HFF-Myc (cell line): ENCODE measurements around the gene AVPI1.
"Not testable (repeated sequence)": the region's sequence is repeated elsewhere in the genome, so short reads cannot be mapped to it uniquely, and the experiment has no call there.

Experiments used
- DNase-seq: peaks from one replicate; pipeline ENCODE4 v3.0.0-alpha.2; 2011; ENCODE audit warnings: low read depth; ENCODE audit errors: extremely low read depth
- H3K4me3 ChIP-seq: replicated peaks from 2 replicates; pipeline ENCODE4 v1.5.1; 2011; ENCODE audit warnings: low read depth, mild to moderate bottlenecking, control low read depth, low read length
- CTCF ChIP-seq: IDR thresholded peaks from 2 replicates; pipeline ENCODE4 v1.5.1; 2012; ENCODE audit warnings: mild to moderate bottlenecking, low read depth, low read length, control low read depth; ENCODE audit errors: missing control alignments

The AVPI1 gene

GRCh38 chr10:97648562-97649404 lies 38.3 kb downstream of the AVPI1 start:
- no peak for TF ChIP-seq CTCF
- peak; percentile 83 for DNase-seq
- no peak overlapping the region for H3K4me3 ChIP-seq

GRCh38 chr10:97647556-97647955 lies 39.5 kb downstream of the AVPI1 start:
- TF ChIP-seq CTCF: no peak
- DNase-seq: no peak
- H3K4me3 ChIP-seq: no peak overlapping the region

GRCh38 chr10:97644936-97645335 lies 42.1 kb downstream of the AVPI1 start:
- no peak for DNase-seq
- H3K4me3 ChIP-seq: no peak overlapping the region
- no peak for TF ChIP-seq CTCF

GRCh38 chr10:97643441-97643985 lies 43.5 kb downstream of the AVPI1 start:
- no peak for TF ChIP-seq CTCF
- no peak for DNase-seq
- H3K4me3 ChIP-seq: no peak overlapping the region

- not testable (repeated sequence) for DNase-seq, H3K4me3 ChIP-seq
Observed at GRCh38 chr10:97642471-97643159, 44.4 kb downstream of the AVPI1 start.

- H3K4me3 ChIP-seq: peak overlapping the region; percentile 79
- no peak for DNase-seq
- TF ChIP-seq CTCF: no peak
Observed at GRCh38 chr10:97640868-97641811, 45.9 kb downstream of the AVPI1 start.
